DMS153 (cell line): ENCODE measurements around the gene MARK2.
A peak's percentile ranks its signal among the peaks of the same experiment; 100 is the strongest.

Experiments used
- DNase-seq: peaks from one replicate; lab custom pipeline; 2025; lab: John Stamatoyannopoulos, UW

MARK2 gene

GRCh38 chr11:63829823-63830489 is 9.0 kb upstream of the MARK2 start:
- no peak for DNase-seq

GRCh38 chr11:63831326-63831725 is 7.6 kb upstream of the MARK2 start:
- DNase-seq = no peak

- no peak for DNase-seq
Observed at GRCh38 chr11:63832336-63832735, 6.6 kb upstream of the MARK2 start.

- DNase-seq = no peak
Observed at GRCh38 chr11:63833048-63833447, 5.9 kb upstream of the MARK2 start.

- no peak for DNase-seq
Observed at GRCh38 chr11:63834535-63835157, 4.3 kb upstream of the MARK2 start.

- no peak for DNase-seq
Observed at GRCh38 chr11:63835158-63835545, 3.8 kb upstream of the MARK2 start.

GRCh38 chr11:63837027-63837688 is 1.8 kb upstream of the MARK2 start:
- DNase-seq = peak; percentile 76

GRCh38 chr11:63837739-63838138 is 1.2 kb upstream of the MARK2 start:
- peak; percentile 28 for DNase-seq

- no peak for DNase-seq
Observed at GRCh38 chr11:63838150-63838677, 696 bp upstream of the MARK2 start.

- no peak for DNase-seq
Observed at GRCh38 chr11:63839508-63840355, 822 bp downstream of the MARK2 start.

GRCh38 chr11:63840356-63841060 is 1.6 kb downstream of the MARK2 start:
- DNase-seq = no peak

- no peak for DNase-seq
Observed at GRCh38 chr11:63841554-63841953, 2.6 kb downstream of the MARK2 start.

- DNase-seq = no peak
Observed at GRCh38 chr11:63843041-63843440, 4.1 kb downstream of the MARK2 start.

- no peak for DNase-seq
Observed at GRCh38 chr11:63844836-63845235, 5.9 kb downstream of the MARK2 start.

GRCh38 chr11:63845303-63845702 is 6.4 kb downstream of the MARK2 start:
- DNase-seq = no peak

GRCh38 chr11:63845911-63846310 is 7.0 kb downstream of the MARK2 start:
- no peak for DNase-seq

- no peak for DNase-seq
Observed at GRCh38 chr11:63846897-63847296, 8.0 kb downstream of the MARK2 start.

- DNase-seq = no peak
Observed at GRCh38 chr11:63847363-63847762, 8.5 kb downstream of the MARK2 start.

- no peak for DNase-seq
Observed at GRCh38 chr11:63849691-63850090, 10.8 kb downstream of the MARK2 start.

- no peak for DNase-seq
Observed at GRCh38 chr11:63850920-63851319, 12.0 kb downstream of the MARK2 start.

GRCh38 chr11:63851364-63851763 is 12.5 kb downstream of the MARK2 start:
- DNase-seq = no peak

- no peak for DNase-seq
Observed at GRCh38 chr11:63853476-63853875, 14.6 kb downstream of the MARK2 start.
